GM12872 (cell line): Measurements from ENCODE around the gene NACAD.

Source experiments
- CTCF ChIP-seq: IDR thresholded peaks from 3 replicates; pipeline ENCODE4 v1.5.1; 2011; ENCODE audit warnings: low read depth, mild to moderate bottlenecking, low read length, moderate library complexity; ENCODE audit not compliant: insufficient read depth

NACAD gene

GRCh38 chr7:45092931-45093235, 4.1 kb upstream of the NACAD start:
- no peak for TF ChIP-seq CTCF

- TF ChIP-seq CTCF, result no peak
These were observed 3.5 kb upstream of the NACAD start for GRCh38 chr7:45092100-45092930.

GRCh38 chr7:45089341-45089891, 647 bp upstream of the NACAD start:
- TF ChIP-seq CTCF, result no peak

DNA sequence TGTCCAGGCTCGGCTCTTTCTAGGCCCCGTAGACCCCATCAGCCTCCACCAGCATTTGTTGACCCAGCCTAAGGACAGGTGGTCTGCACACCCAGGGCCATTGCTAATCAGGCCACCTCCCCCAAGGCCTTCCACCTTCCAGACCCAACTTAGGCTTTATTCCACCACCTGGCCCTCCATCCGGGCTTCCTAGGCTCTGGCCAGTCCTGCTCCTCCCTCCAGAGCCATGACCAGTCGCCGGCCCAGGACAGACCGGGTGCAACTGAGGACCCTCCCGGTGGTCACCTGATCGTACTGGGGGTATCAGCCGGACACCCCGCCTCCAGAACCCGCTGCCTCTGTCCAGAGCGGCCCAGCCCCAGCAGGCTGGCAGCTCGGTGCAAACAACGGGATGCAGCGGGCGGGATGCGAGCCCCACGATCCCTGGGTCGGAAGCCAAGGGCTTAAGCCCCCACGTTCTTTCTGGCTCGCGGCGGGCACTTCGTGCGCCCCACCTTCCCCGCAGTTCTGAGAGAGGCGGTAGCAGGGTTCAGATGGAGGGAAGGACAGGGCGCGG, 545 bp downstream of the NACAD start:
- no peak for TF ChIP-seq CTCF

GRCh38 chr7:45087301-45088145, 1.2 kb downstream of the NACAD start:
- no peak for TF ChIP-seq CTCF

- TF ChIP-seq CTCF, result no peak
These were observed 2.3 kb downstream of the NACAD start for GRCh38 chr7:45086331-45087065.
